ENCODE data around the gene CEBPG.

GRCh38 chr19:33368074-33368864 lies 5.2 kb upstream of the CEBPG start:
- TF ChIP-seq CTCF (IDR thresholded peaks at IDR 0.05) (no peak), POLR2A (IDR thresholded peaks at IDR 0.05) (no peak)
